HG02938 (cell line): ENCODE results near the gene C1orf50.

ENCODE experiments used
- ATAC-seq: cut with Tn5 transposase; IDR thresholded peaks from one replicate; pipeline ENCODE4 v1.9.1; 2021; ENCODE audit warnings: mild to moderate bottlenecking, moderate library complexity; ENCODE audit not compliant: unreplicated experiment

C1orf50 gene

GRCh38 chr1:42758641-42759040 is 8.4 kb upstream of the C1orf50 start:
- ATAC-seq = no peak

GRCh38 chr1:42759114-42759513 is 7.9 kb upstream of the C1orf50 start:
- ATAC-seq = no peak

GRCh38 chr1:42761567-42761966 is 5.5 kb upstream of the C1orf50 start:
- ATAC-seq = no peak

- no peak for ATAC-seq
Observed at GRCh38 chr1:42762269-42762668, 4.8 kb upstream of the C1orf50 start.

GRCh38 chr1:42765269-42765668 is 1.8 kb upstream of the C1orf50 start:
- ATAC-seq = no peak

- peak; percentile 21 for ATAC-seq
Observed at GRCh38 chr1:42765832-42766740, 963 bp upstream of the C1orf50 start.

GRCh38 chr1:42767510-42768000 is 506 bp downstream of the C1orf50 start:
- ATAC-seq = peak; percentile 13

- no peak for ATAC-seq
Observed at GRCh38 chr1:42768172-42768571, 1.1 kb downstream of the C1orf50 start.

- no peak for ATAC-seq
Observed at GRCh38 chr1:42769811-42770210, 2.8 kb downstream of the C1orf50 start.

GRCh38 chr1:42773420-42773819 is 6.4 kb downstream of the C1orf50 start:
- no peak for ATAC-seq

- ATAC-seq = no peak
Observed at GRCh38 chr1:42774928-42775526, 8.0 kb downstream of the C1orf50 start.

- no peak for ATAC-seq
Observed at GRCh38 chr1:42776502-42776901, 9.5 kb downstream of the C1orf50 start.

- no peak for ATAC-seq
Observed at GRCh38 chr1:42777852-42778251, 10.8 kb downstream of the C1orf50 start.

- ATAC-seq = no peak
Observed at GRCh38 chr1:42779725-42780124, 12.7 kb downstream of the C1orf50 start.

- no peak for ATAC-seq
Observed at GRCh38 chr1:42780176-42780575, 13.1 kb downstream of the C1orf50 start.

- no peak for ATAC-seq
Observed at GRCh38 chr1:42783092-42783491, 16.0 kb downstream of the C1orf50 start.

GRCh38 chr1:42784547-42784945 is 17.5 kb downstream of the C1orf50 start:
- ATAC-seq = no peak

GRCh38 chr1:42784946-42785693 is 18.1 kb downstream of the C1orf50 start, which contains the start of gene TMEM269:
TSS of gene TMEM269 (plus strand) at chr1:42784991. CDS start at chr1:42789894, 4,903 bp downstream.
- no peak for ATAC-seq

GRCh38 chr1:42786097-42786496 is 19.0 kb downstream of the C1orf50 start:
- no peak for ATAC-seq

GRCh38 chr1:42788021-42788420 is 21.0 kb downstream of the C1orf50 start:
- no peak for ATAC-seq

GRCh38 chr1:42793824-42794223 is 26.8 kb downstream of the C1orf50 start:
- ATAC-seq = no peak
